ENCODE data around the gene RPL38. TPM values are rescaled to one million over a fixed set of nuclear protein-coding genes. Genes with fewer than 3 reads are reported as not detected.

The RPL38 gene
- polyA plus RNA-seq, 1 donor = 991 TPM

GRCh38 chr17:74223901-74224300 lies 20.4 kb downstream of the RPL38 start:
- no peak for DNase-seq

GRCh38 chr17:74224959-74225725 lies 21.7 kb downstream of the RPL38 start:
- DNase-seq = no peak

GRCh38 chr17:74226252-74226651 lies 22.8 kb downstream of the RPL38 start:
- DNase-seq = no peak

GRCh38 chr17:74227271-74228080 lies 24.0 kb downstream of the RPL38 start:
- no peak for DNase-seq

- DNase-seq = no peak
Measured at GRCh38 chr17:74228306-74228978, 25.0 kb downstream of the RPL38 start.

GRCh38 chr17:74230896-74231295 lies 27.4 kb downstream of the RPL38 start:
- DNase-seq = no peak

- DNase-seq = no peak
Measured at GRCh38 chr17:74231928-74232907, 28.7 kb downstream of the RPL38 start.

GRCh38 chr17:74233937-74234336 lies 30.5 kb downstream of the RPL38 start:
- DNase-seq = no peak

GRCh38 chr17:74234486-74234885 lies 31.0 kb downstream of the RPL38 start:
- no peak for DNase-seq

- DNase-seq = no peak
Measured at GRCh38 chr17:74235040-74235581, 31.6 kb downstream of the RPL38 start.

- DNase-seq = no peak
Measured at GRCh38 chr17:74235911-74236371, 32.5 kb downstream of the RPL38 start.

GRCh38 chr17:74237321-74237720 lies 33.8 kb downstream of the RPL38 start:
- no peak for DNase-seq

- no peak for DNase-seq
Measured at GRCh38 chr17:74239172-74239571, 35.7 kb downstream of the RPL38 start.

GRCh38 chr17:74240618-74241205 lies 37.2 kb downstream of the RPL38 start:
- DNase-seq = peak; percentile 36

GRCh38 chr17:74241431-74241830 lies 38.0 kb downstream of the RPL38 start:
- no peak for DNase-seq

GRCh38 chr17:74241847-74242246 lies 38.4 kb downstream of the RPL38 start:
- no peak for DNase-seq

- DNase-seq = no peak
Measured at GRCh38 chr17:74243013-74243755, 39.7 kb downstream of the RPL38 start.

GRCh38 chr17:74244128-74244527 lies 40.6 kb downstream of the RPL38 start:
- no peak for DNase-seq

- DNase-seq = no peak
Measured at GRCh38 chr17:74244548-74244947, 41.1 kb downstream of the RPL38 start.
